GM12872 (cell line): ENCODE data around the gene APBB2.

Experiments used
- CTCF ChIP-seq: IDR thresholded peaks from 3 replicates; pipeline ENCODE4 v1.5.1; 2011; ENCODE audit warnings: low read depth, mild to moderate bottlenecking, low read length, moderate library complexity; ENCODE audit not compliant: insufficient read depth

APBB2 gene

GRCh38 chr4:40948014-40948413, 266.3 kb downstream of the APBB2 start:
- no peak for TF ChIP-seq CTCF

GRCh38 chr4:40946652-40947051, 267.7 kb downstream of the APBB2 start:
- TF ChIP-seq CTCF = no peak

- TF ChIP-seq CTCF = no peak
Measured at GRCh38 chr4:40940756-40941155, 273.6 kb downstream of the APBB2 start.

GRCh38 chr4:40940317-40940741, 274.0 kb downstream of the APBB2 start:
- TF ChIP-seq CTCF = no peak

GRCh38 chr4:40939856-40940255, 274.5 kb downstream of the APBB2 start:
- TF ChIP-seq CTCF = no peak

GRCh38 chr4:40938337-40938736, 276.0 kb downstream of the APBB2 start:
- no peak for TF ChIP-seq CTCF

- no peak for TF ChIP-seq CTCF
Measured at GRCh38 chr4:40937140-40937725, 277.1 kb downstream of the APBB2 start.
